Kidney (tissue), 14 donors: Measurements from ENCODE around the gene ETNK1. TPM values are rescaled to one million over a fixed set of nuclear protein-coding genes. Genes with fewer than 3 reads are reported as not detected.

Experiments used
- DNase-seq, 5 donors: peaks; one replicate each; pipeline ENCODE4 v3.0.0-alpha.2; 2013 to 2020
- FAIRE-seq: peaks from 2 replicates; lab custom pipeline; 2012; peaks lifted over from hg19 to GRCh38; lab: Jason Lieb, UNC
- H3K27ac ChIP-seq, 2 donors: one replicate each; pipeline ENCODE4 v1.7.0; 2013; ENCODE audit warnings: low read depth in 2 of 2, low read length in 2 of 2, inconsistent platforms in 1 of 2
- H3K27me3 ChIP-seq: one replicate; pipeline ENCODE4 v1.7.1; 2013; ENCODE audit warnings: low read length, inconsistent platforms; ENCODE audit not compliant: control insufficient read depth, insufficient read depth
- H3K36me3 ChIP-seq, 3 donors: one replicate each; pipeline versions ENCODE4 v1.7.0 to v1.7.1; 2013; ENCODE audit warnings: low read length in 3 of 3, control low read depth in 1 of 3, inconsistent platforms in 1 of 3; ENCODE audit not compliant: insufficient read depth in 3 of 3, control insufficient read depth in 2 of 3
- H3K4me1 ChIP-seq, 3 donors: one replicate each; pipeline versions ENCODE4 v1.7.0 to v1.7.1; 2013; ENCODE audit warnings: low read length in 3 of 3, inconsistent platforms in 1 of 3, low read depth in 1 of 3; ENCODE audit not compliant: control insufficient read depth in 2 of 3, insufficient read depth in 2 of 3
- H3K4me3 ChIP-seq, 3 donors: one replicate each; pipeline versions ENCODE4 v1.7.0 to v1.8.1; 2013; ENCODE audit warnings: low read length in 3 of 3, control low read depth in 1 of 3, inconsistent platforms in 1 of 3
- H3K9ac ChIP-seq, 3 donors: one replicate each; pipeline versions ENCODE4 v1.7.0 to v1.7.1; 2013; ENCODE audit warnings: low read length in 3 of 3, control low read depth in 1 of 3, inconsistent platforms in 1 of 3
- H3K9me3 ChIP-seq, 3 donors: one replicate each; pipeline versions ENCODE4 v1.7.0 to v1.7.1; 2013; ENCODE audit warnings: low read length in 3 of 3, control low read depth in 1 of 3, inconsistent platforms in 1 of 3; ENCODE audit not compliant: control insufficient read depth in 2 of 3, insufficient read depth in 1 of 3
- CTCF ChIP-seq: IDR thresholded peaks from 3 replicates; pipeline ENCODE4 v1.5.1; 2012; ENCODE audit warnings: mild to moderate bottlenecking, moderate library complexity, borderline replicate concordance; ENCODE audit not compliant: insufficient read depth; ENCODE audit errors: extremely low read depth
- intact Hi-C: fragments of 100-400 bp; cut with DNase I; formaldehyde crosslinking; loops from one replicate; pipeline ENCODE4 v1.11.1; 2022
- polyA plus RNA-seq: library from polyadenylated mRNA; stranded (reverse); fragments of 350-450 nt; fragmentation: Illumina TruSeq; extraction: RNeasy Lipid Tissue Mini Kit (QIAGEN cat#74804); gene quantifications from one replicate; pipeline ENCODE4 v1.2.3, GENCODE V29; 2014; ENCODE audit warnings: low read depth, low replicate concordance; ENCODE audit not compliant: insufficient read depth
- total RNA-seq: library from RNA; stranded (reverse); fragmentation: NEBNext Ultra II Directional; extraction: Animal tissue kit (Norgen Biotek cat#: 25700); gene quantifications from one replicate; pipeline ENCODE4 v1.2.1, GENCODE V29; 2021
- donor health status: control.
- donor health status: control.
- donor health status: control.
- donor health status: control.
- donor health status: control.
- donor health status: DM: yes; HTN: yes; CAD: no.
- donor health status: Normal renal cell carcinoma (clear cell type).

The ETNK1 gene
- total and polyA plus RNA-seq, 2 donors from 2014 or later, result 12.7 to 83.4 TPM

GRCh38 chr12:22665476-22665875, 40.5 kb downstream of the ETNK1 start:
- H3K4me3 ChIP-seq, result no peak overlapping the region
- intact Hi-C loops, result no loop called here
- H3K4me1 ChIP-seq, result no peaks in the 10 kb centered on the region
- peaks cover 0 to 2% (median 0%) of the 10 kb centered on the region in 3 donors for H3K36me3 ChIP-seq
- no peak for TF ChIP-seq CTCF
- H3K27ac ChIP-seq, result no peak overlapping the region
- DNase-seq (no peak), FAIRE-seq (no peak)
- H3K27me3 ChIP-seq, result no peaks in the 10 kb centered on the region
- no peaks in the 10 kb centered on the region for H3K9me3 ChIP-seq
- no peak overlapping the region for H3K9ac ChIP-seq

- no peaks in the 10 kb centered on the region for H3K27me3 ChIP-seq
- H3K36me3 ChIP-seq, result no peaks in the 10 kb centered on the region
- H3K9me3 ChIP-seq, result no peaks in the 10 kb centered on the region
- no peak overlapping the region for H3K9ac ChIP-seq
- no peak for TF ChIP-seq CTCF
- DNase-seq, result no peak
- no peak for FAIRE-seq
- H3K4me3 ChIP-seq, result no peak overlapping the region
- intact Hi-C loops, result no loop called here
- H3K27ac ChIP-seq, result no peak overlapping the region
- H3K4me1 ChIP-seq, result no peaks in the 10 kb centered on the region
These were observed 42.2 kb downstream of the ETNK1 start for GRCh38 chr12:22667122-22667521.

GRCh38 chr12:22668441-22668840, 43.5 kb downstream of the ETNK1 start:
- intact Hi-C loops, result no loop called here
- FAIRE-seq (no peak), DNase-seq (peak in 1 of 5 donors; percentile 37)
- Histone ChIP-seq H3K4me1 (no peaks in the 10 kb centered on the region), H3K27me3 (no peaks in the 10 kb centered on the region), H3K27ac (no peak overlapping the region), H3K9me3 (no peaks in the 10 kb centered on the region), H3K4me3 (no peak overlapping the region), H3K9ac (no peak overlapping the region), H3K36me3 (peaks cover 0 to under 1% (median 0%) of the 10 kb centered on the region in 3 donors)
- no peak for TF ChIP-seq CTCF

- TF ChIP-seq CTCF, result no peak
- H3K27me3 ChIP-seq, result no peaks in the 10 kb centered on the region
- DNase-seq (peak in 1 of 5 donors; percentile 10), FAIRE-seq (peak; percentile 11)
- no peak overlapping the region for H3K4me3 ChIP-seq
- H3K36me3 ChIP-seq, result peaks cover 2 to 9% (median 2%) of the 10 kb centered on the region in 3 donors
- no peak overlapping the region for H3K9ac ChIP-seq
- no peaks in the 10 kb centered on the region for H3K9me3 ChIP-seq
- no peaks in the 10 kb centered on the region for H3K4me1 ChIP-seq
- intact Hi-C loops, result no loop called here
- H3K27ac ChIP-seq, result no peak overlapping the region
These were observed 45.8 kb downstream of the ETNK1 start for GRCh38 chr12:22670762-22671161.
